MM.1S (cell line): ENCODE results near the gene MOXD1.

Experiments
- DNase-seq: peaks from one replicate; pipeline ENCODE4 v3.0.0-alpha.2; 2015
- H2AFZ ChIP-seq: fragments of 300-600 bp; sonication (generic); 2 replicates; pipeline ENCODE4 v1.6.0; 2016; ENCODE audit warnings: antibody characterized with exemption, low read length
- H3F3A ChIP-seq: fragments of 300-600 bp; sonication (generic); 2 replicates; pipeline ENCODE4 v1.6.1; 2016; ENCODE audit warnings: mild to moderate bottlenecking, antibody characterized with exemption, low read length, moderate library complexity, mixed read lengths; ENCODE audit not compliant: insufficient read depth
- H3K27ac ChIP-seq: fragments of 300-600 bp; sonication (generic); 2 replicates; pipeline ENCODE4 v1.5.1; 2016; ENCODE audit warnings: mild to moderate bottlenecking, low read length
- H3K27me3 ChIP-seq: fragments of 300-600 bp; sonication (generic); replicated peaks from 2 replicates; pipeline ENCODE4 v1.6.0; 2016; ENCODE audit warnings: low read length; ENCODE audit not compliant: insufficient read depth
- H3K36me3 ChIP-seq: fragments of 300-600 bp; sonication (generic); replicated peaks from 2 replicates; pipeline ENCODE4 v1.6.1; 2016; ENCODE audit warnings: mild to moderate bottlenecking, low read length, mixed read lengths; ENCODE audit not compliant: insufficient read depth
- H3K4me1 ChIP-seq: fragments of 300-600 bp; sonication (generic); 2 replicates; pipeline ENCODE4 v1.6.1; 2016; ENCODE audit warnings: low read length, mixed read lengths
- H3K4me2 ChIP-seq: fragments of 300-600 bp; sonication (generic); 2 replicates; pipeline ENCODE4 v1.6.0; 2016; ENCODE audit warnings: low read depth, low read length
- H3K4me3 ChIP-seq: fragments of 300-600 bp; sonication (generic); 2 replicates; pipeline ENCODE4 v1.5.1; 2016; ENCODE audit warnings: low read length, mixed read lengths
- H3K79me2 ChIP-seq: fragments of 300-600 bp; sonication (generic); 2 replicates; pipeline ENCODE4 v1.6.1; 2016; ENCODE audit warnings: mixed run types, low read length, mixed read lengths
- H3K9ac ChIP-seq: fragments of 300-600 bp; sonication (generic); 2 replicates; pipeline ENCODE4 v1.6.1; 2016; ENCODE audit warnings: low read length, mixed read lengths
- H3K9me2 ChIP-seq: fragments of 300-600 bp; sonication (generic); replicated peaks from 2 replicates; pipeline ENCODE4 v1.6.1; 2016; ENCODE audit warnings: mild to moderate bottlenecking, low read length, mixed read lengths; ENCODE audit not compliant: insufficient read depth
- H3K9me3 ChIP-seq: fragments of 300-600 bp; sonication (generic); replicated peaks from 2 replicates; pipeline ENCODE4 v1.6.1; 2016; ENCODE audit warnings: mild to moderate bottlenecking, low read length, mixed read lengths; ENCODE audit not compliant: insufficient read depth
- H4K20me1 ChIP-seq: fragments of 300-600 bp; sonication (generic); 2 replicates; pipeline ENCODE4 v1.6.1; 2016; ENCODE audit warnings: mild to moderate bottlenecking, low read length, moderate library complexity, mixed read lengths; ENCODE audit not compliant: insufficient read depth
- EZH2 ChIP-seq: fragments of 300-600 bp; sonication (generic); optimal IDR thresholded peaks from 2 replicates; pipeline ENCODE3; 2017; ENCODE audit warnings: low read depth, mild to moderate bottlenecking, antibody characterized with exemption, low read length, mixed read lengths
- EZH2phosphoT487 ChIP-seq: fragments of 300-600 bp; sonication (generic); IDR thresholded peaks from 2 replicates; pipeline ENCODE4 v1.6.1; 2018; ENCODE audit warnings: antibody characterized with exemption, low read length
- TF ChIP-seq, protein P1 (sequence below): fragments of 300-600 bp; sonication (generic); IDR thresholded peaks from 2 replicates; pipeline ENCODE4 v1.5.1; 2016; ENCODE audit warnings: antibody characterized with exemption, low read length, mixed read lengths

MOXD1 gene

DNA sequence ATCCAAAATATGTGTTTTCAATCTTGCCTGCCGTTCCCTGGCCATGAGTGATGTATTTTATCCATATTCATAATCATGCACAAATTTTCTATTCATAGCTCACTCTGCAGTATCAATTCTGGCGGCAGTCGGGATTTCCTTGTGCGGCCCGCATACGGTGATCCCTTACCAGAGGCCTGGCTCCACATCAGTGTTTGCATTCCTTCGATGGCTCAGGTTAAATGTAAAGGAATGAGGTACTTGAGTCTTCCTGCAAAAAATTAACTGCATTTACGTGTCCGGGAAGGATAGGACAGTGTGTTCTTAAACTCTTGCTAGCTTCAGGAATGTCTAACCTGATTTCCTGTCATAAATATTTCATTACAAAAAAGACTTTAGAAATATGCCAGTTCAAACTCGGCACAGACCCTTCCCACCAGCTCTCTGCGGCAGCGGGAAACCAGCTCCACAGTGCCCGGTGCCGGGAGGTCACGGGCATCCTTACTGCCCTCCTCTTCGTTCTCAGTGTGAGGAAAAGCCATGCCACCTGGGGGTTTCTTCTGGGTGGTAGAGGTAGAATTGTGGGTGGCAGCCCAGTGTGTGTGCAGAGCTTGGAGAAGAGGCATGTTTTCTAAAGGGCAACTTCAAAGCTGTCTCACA, 154.5 kb downstream of the MOXD1 start:
- Histone ChIP-seq H3F3A (no peaks in the 10 kb centered on the region), H3K79me2 (no peaks in the 10 kb centered on the region), H4K20me1 (no peaks in the 10 kb centered on the region), H3K36me3 (no peaks in the 10 kb centered on the region), H2AFZ (no peak overlapping the region), H3K4me3 (no peak overlapping the region), H3K27ac (no peak overlapping the region), H3K9me2 (no peaks in the 10 kb centered on the region), H3K4me1 (no peaks in the 10 kb centered on the region), H3K4me2 (no peak overlapping the region), H3K27me3 (no peaks in the 10 kb centered on the region), H3K9me3 (no peaks in the 10 kb centered on the region), H3K9ac (no peak overlapping the region)
- no peak for TF ChIP-seq EZH2phosphoT487
- TF ChIP-seq, protein P1, sequence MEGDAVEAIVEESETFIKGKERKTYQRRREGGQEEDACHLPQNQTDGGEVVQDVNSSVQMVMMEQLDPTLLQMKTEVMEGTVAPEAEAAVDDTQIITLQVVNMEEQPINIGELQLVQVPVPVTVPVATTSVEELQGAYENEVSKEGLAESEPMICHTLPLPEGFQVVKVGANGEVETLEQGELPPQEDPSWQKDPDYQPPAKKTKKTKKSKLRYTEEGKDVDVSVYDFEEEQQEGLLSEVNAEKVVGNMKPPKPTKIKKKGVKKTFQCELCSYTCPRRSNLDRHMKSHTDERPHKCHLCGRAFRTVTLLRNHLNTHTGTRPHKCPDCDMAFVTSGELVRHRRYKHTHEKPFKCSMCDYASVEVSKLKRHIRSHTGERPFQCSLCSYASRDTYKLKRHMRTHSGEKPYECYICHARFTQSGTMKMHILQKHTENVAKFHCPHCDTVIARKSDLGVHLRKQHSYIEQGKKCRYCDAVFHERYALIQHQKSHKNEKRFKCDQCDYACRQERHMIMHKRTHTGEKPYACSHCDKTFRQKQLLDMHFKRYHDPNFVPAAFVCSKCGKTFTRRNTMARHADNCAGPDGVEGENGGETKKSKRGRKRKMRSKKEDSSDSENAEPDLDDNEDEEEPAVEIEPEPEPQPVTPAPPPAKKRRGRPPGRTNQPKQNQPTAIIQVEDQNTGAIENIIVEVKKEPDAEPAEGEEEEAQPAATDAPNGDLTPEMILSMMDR = no peak
- TF ChIP-seq EZH2 = no peak
- DNase-seq = no peak

DNA sequence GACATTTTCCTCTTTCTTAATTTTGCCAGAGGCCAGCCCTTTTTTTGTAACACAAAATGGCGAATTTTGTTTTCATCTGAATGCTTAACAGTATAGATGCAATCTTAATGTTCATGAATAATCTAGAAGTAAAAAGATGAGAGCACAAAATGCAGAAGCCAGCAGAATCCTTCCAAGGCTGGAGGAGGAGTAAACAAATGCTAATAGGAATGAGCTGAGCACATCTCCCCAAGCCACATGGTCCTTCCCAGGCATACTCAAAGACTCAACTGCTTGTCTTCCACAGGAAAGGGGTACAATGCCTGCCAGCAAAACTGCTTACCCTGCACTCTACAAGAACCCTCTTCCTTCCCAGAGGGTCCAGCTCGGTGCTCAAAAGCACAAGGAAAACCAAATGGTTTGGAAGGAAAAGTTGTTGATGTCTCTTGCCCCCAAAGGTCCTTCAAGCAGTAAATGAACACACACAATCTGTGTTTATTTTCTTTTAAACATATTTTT, 155.1 kb downstream of the MOXD1 start:
- DNase-seq = no peak

More for the DNA sequence above, 155.1 kb downstream of the MOXD1 start:
- no peaks in the 10 kb centered on the region for H3K4me1 ChIP-seq
- no peak for TF ChIP-seq EZH2
- TF ChIP-seq, protein P1 = no peak
- TF ChIP-seq EZH2phosphoT487 = no peak
- no peaks in the 10 kb centered on the region for H3K9me3 ChIP-seq
- no peaks in the 10 kb centered on the region for H3K79me2 ChIP-seq
- H2AFZ ChIP-seq = no peak overlapping the region
- no peaks in the 10 kb centered on the region for H3K9me2 ChIP-seq
- no peaks in the 10 kb centered on the region for H3K27me3 ChIP-seq
- no peak overlapping the region for H3K4me2 ChIP-seq
- H3K4me3 ChIP-seq = no peak overlapping the region
- no peak overlapping the region for H3K9ac ChIP-seq
- H4K20me1 ChIP-seq = no peaks in the 10 kb centered on the region
- H3F3A ChIP-seq = no peaks in the 10 kb centered on the region
- no peak overlapping the region for H3K27ac ChIP-seq
- H3K36me3 ChIP-seq = no peaks in the 10 kb centered on the region
